Prostate gland (tissue), 2 donors: Measurements from ENCODE around the gene CLBA1.

Source experiments
- POLR2A ChIP-seq: fragments of 450-650 bp; IDR thresholded peaks from one replicate; pipeline ENCODE4 v1.6.1; 2016; ENCODE audit warnings: antibody characterized with exemption, mild to moderate bottlenecking
- POLR2AphosphoS5 ChIP-seq: sonication (generic); formaldehyde crosslinking; IDR thresholded peaks from one replicate; pipeline ENCODE4 v1.6.1; 2017; ENCODE audit warnings: antibody characterized with exemption
- TF ChIP-seq, protein P1 (sequence below), 4 experiments: fragments of 200-600 bp in 2 of 4; fragments of 450-650 bp in 2 of 4; sonication (generic) in 2 of 4; IDR thresholded peaks; 1 replicate in 3 of 4; 2 replicates in 1 of 4; pipeline ENCODE4 v1.5.1; 2016 to 2019; ENCODE audit warnings: antibody characterized with exemption in 4 of 4, mild to moderate bottlenecking in 2 of 4, moderate library complexity in 2 of 4

DNA sequence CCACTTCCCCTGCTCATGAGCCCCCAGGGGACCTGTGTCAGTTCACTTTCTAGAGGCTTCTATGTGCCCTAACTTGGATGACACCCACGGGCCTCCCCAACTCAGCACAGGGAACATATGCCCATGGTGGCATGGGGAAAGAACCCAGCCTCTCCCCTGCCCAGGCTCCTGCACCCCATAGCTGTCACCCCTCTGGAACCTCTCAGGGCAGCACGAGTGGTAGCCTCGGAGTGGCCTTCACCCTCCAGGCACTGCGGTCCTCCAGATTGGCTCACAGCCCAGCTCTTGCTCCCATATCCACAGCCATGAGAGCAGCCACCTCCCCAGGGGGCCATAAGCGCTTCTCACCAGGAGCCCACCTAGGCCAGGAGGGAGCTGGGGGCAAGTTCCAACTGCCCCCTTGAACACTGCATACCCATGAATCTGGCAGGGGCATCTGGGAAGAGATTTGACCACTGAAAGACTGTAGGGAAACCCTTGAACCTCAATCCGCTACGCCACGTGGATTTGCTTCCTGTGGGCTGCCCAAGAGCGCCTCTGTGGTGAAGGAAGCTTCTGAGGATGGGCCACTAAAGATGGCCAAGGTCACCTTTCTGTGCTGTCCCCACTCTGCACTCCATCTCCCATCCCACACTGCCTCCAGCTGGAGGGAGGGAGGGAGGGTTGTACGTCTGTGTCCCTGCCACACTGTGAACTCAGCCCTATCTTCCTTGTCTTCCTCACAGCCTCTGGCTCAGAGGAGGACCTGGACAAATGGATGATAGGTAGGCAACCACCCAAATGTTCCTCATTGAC lies 49.0 kb upstream of the CLBA1 start:
- TF ChIP-seq POLR2A (no peak), POLR2AphosphoS5 (no peak)
- TF ChIP-seq, protein P1, sequence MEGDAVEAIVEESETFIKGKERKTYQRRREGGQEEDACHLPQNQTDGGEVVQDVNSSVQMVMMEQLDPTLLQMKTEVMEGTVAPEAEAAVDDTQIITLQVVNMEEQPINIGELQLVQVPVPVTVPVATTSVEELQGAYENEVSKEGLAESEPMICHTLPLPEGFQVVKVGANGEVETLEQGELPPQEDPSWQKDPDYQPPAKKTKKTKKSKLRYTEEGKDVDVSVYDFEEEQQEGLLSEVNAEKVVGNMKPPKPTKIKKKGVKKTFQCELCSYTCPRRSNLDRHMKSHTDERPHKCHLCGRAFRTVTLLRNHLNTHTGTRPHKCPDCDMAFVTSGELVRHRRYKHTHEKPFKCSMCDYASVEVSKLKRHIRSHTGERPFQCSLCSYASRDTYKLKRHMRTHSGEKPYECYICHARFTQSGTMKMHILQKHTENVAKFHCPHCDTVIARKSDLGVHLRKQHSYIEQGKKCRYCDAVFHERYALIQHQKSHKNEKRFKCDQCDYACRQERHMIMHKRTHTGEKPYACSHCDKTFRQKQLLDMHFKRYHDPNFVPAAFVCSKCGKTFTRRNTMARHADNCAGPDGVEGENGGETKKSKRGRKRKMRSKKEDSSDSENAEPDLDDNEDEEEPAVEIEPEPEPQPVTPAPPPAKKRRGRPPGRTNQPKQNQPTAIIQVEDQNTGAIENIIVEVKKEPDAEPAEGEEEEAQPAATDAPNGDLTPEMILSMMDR (IDR thresholded peaks at IDR 0.05), result no peak
